ENCODE data around the gene ARSG.

The ARSG gene

GRCh38 chr17:68379692-68380677 lies 88.7 kb downstream of the ARSG start:
- no peak for DNase-seq

GRCh38 chr17:68381076-68381900 lies 90.0 kb downstream of the ARSG start:
- DNase-seq = no peak

GRCh38 chr17:68382582-68383085 lies 91.3 kb downstream of the ARSG start:
- DNase-seq = no peak

GRCh38 chr17:68383120-68383442 lies 91.8 kb downstream of the ARSG start:
- DNase-seq = no peak

- no peak for DNase-seq
Observed at GRCh38 chr17:68383443-68384321, 92.4 kb downstream of the ARSG start.

GRCh38 chr17:68384471-68384870 lies 93.2 kb downstream of the ARSG start:
- DNase-seq = no peak

GRCh38 chr17:68384941-68385340 lies 93.6 kb downstream of the ARSG start:
- no peak for DNase-seq

- DNase-seq = no peak
Observed at GRCh38 chr17:68385490-68386215, 94.4 kb downstream of the ARSG start.

- DNase-seq = no peak
Observed at GRCh38 chr17:68387435-68388218, 96.3 kb downstream of the ARSG start.

- DNase-seq = no peak
Observed at GRCh38 chr17:68389041-68389440, 97.7 kb downstream of the ARSG start.

GRCh38 chr17:68390888-68391545 lies 99.7 kb downstream of the ARSG start:
- DNase-seq = no peak

- no peak for DNase-seq
Observed at GRCh38 chr17:68391561-68392268, 100.4 kb downstream of the ARSG start.

GRCh38 chr17:68394608-68395331 lies 103.5 kb downstream of the ARSG start:
- no peak for DNase-seq

GRCh38 chr17:68396226-68397107 lies 105.2 kb downstream of the ARSG start:
- DNase-seq = no peak

- DNase-seq = no peak
Observed at GRCh38 chr17:68397108-68397536, 105.8 kb downstream of the ARSG start.

- no peak for DNase-seq
Observed at GRCh38 chr17:68398691-68399637, 107.7 kb downstream of the ARSG start.
